GM12872 (cell line): Measurements from ENCODE around the gene RBM48.

Source experiments
- CTCF ChIP-seq: IDR thresholded peaks from 3 replicates; pipeline ENCODE4 v1.5.1; 2011; ENCODE audit warnings: low read depth, mild to moderate bottlenecking, low read length, moderate library complexity; ENCODE audit not compliant: insufficient read depth

The RBM48 gene

GRCh38 chr7:92503767-92504166 is 24.8 kb upstream of the RBM48 start:
- TF ChIP-seq CTCF: no peak

GRCh38 chr7:92504563-92504962 is 24.0 kb upstream of the RBM48 start:
- TF ChIP-seq CTCF: no peak

DNA sequence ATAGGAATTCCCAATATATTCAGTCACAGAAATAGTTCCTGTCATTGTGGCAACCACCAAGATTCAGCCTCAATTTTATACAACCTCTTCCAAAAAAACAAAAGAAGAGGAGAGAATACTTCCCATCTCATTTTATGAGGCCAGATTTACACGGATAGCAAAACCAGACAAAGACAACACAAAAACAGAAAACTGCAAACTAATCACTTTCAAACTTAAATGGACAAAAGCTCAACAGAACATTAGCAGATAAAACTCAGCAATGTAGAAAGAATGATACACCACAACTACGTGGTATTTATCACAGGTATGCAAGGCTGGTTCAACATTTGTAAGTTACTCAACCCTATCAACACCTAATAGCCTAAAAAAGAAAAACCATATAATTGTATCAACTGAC is 22.2 kb upstream of the RBM48 start:
- no peak for TF ChIP-seq CTCF

GRCh38 chr7:92508946-92509345 is 19.6 kb upstream of the RBM48 start:
- TF ChIP-seq CTCF: no peak

DNA sequence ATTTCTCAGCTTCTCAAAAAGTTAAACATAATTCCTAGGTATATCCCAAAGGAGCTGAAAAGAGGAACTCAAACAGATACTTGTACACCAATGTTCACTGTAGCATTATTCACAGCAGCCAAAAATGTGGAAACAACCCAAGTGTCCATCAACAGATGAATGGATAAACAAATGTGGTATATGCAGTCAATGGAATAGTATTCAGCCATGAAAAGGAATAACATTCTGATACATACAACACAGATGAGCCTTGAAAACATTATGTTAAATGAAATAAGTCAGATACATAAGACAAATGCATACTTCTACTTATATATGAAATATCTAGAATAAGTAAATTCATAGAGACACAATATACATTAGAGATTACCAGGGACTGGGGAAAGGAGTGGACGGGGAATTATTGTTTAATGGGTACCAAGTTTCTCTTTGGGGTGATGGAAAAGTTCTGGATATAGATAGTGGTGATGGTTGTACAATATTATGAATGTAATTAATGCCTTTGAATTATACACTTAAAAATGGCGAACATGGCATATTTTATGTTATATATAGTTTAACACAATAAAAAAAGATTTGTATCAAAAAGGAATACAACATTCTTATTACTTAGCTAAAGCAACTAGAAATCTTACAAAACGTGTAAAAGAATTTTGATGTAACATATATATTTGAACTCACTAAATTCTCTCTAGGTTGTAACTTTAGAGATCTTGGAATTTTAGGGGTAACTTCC is 15.3 kb upstream of the RBM48 start:
- no peak for TF ChIP-seq CTCF

- no peak for TF ChIP-seq CTCF
Measured at GRCh38 chr7:92517631-92518030, 11.0 kb upstream of the RBM48 start.

DNA sequence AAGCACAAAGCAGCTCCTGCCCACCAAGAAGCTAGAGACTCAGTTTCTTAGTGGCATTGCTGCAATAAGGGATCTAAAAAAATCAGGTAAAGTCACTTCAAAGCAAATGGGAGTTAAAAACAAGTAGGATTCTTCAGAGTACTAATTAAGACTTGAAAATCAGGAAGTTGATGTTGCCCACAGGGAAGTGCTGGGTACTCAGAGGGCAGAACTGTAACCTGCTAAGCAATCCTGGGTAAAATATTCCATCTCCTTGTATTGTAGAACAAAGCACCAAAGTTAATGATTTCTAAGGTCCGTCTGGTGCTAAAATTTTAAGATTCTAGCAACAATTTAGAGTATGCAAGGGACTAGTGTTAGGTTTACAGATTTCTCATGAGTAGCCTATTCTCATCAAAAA is 8.6 kb upstream of the RBM48 start:
- TF ChIP-seq CTCF: no peak
